Activated CD8-positive, alpha-beta memory T cell treated with anti-CD3 and anti-CD28 coated beads for 24 hours (primary cell): Measurements from ENCODE around the gene ODC1.
A peak's percentile ranks its signal among the peaks of the same experiment; 100 is the strongest.
"Not testable (repeated sequence)": the region's sequence is repeated elsewhere in the genome, so short reads cannot be mapped to it uniquely, and the experiment has no call there.

Experiments
- DNase-seq: peaks from one replicate; pipeline ENCODE4 v3.0.0-alpha.2; 2020

ODC1 gene

DNA sequence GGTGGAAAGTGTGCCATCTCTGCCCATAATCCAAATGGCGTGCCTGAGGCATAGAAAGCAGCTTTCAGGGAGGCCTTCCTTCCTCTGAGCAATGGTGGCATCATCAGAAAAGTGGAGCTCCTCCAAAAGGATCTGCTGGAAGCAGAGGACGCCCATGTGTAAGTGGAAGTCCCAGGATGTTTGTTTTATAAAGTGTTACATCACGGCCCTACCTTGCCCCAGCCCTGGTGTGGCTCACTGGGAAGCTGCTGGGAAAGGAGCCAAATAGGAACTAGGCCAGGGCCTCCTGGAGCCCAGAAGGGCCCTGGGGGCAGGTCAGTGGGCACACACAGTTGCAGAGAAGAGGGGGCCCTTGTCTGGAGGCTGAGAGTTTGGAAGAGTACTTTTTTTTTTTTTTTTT lies 4.2 kb upstream of the ODC1 start:
- DNase-seq: no peak

GRCh38 chr2:10451819-10452218 lies 3.7 kb upstream of the ODC1 start:
- DNase-seq: no peak

DNA sequence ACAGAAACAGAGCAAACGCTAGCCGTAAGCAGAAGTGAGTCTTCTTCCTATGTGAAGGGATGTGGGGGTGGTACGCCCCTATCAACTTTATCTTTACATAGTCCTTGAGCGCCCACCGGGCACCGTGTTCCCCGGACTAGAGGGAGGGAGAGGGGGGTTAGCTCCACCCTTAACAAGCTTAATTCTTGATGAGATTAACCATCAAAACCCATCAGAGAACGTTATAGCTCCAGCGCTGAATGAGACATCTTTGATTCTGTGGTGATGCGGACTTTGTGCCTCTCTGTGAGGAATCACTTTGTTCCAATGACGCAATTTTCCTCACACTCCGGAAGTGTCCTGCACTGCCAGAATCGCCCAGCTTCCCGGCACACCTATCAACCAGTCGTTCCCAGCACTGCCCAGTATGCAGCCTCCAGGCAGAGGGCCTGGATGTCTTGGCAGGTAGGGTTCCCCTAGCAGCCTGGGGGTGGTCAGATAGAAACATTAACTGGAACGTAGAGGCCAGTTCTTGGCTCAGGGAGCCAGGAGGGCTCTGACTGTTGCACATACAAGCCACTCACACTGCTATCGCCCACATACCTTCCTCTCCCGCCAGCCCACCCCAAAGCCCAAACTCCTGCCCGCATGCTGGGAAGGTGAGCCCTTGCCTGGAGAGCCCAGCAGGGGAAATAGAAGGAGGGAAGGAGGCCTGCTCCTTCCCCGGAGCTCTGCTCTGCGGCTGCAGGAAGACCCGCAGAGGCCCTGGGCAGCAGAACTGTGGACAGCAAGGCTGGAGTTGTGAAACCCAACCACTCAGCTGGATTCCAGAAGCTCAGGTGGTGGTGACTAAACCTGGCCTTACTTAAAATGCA lies 1.9 kb upstream of the ODC1 start:
- DNase-seq: no peak

DNA sequence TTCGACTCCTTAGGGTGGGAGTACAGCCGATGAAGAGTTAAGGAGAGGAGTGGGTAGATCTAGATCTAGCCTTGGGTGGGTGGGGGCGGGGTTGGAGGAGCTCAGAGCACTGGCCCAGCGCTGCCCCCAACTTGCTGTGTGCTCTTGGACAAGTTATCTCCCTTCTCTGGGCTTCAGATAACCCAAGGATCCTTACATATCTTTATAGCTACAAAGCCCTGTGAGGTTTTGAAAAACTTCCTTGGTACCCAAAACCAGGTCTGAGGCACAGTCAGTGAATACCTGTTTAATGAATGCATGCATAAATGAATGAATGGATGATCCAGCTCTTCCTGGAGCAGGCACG lies 1.3 kb upstream of the ODC1 start:
- no peak for DNase-seq

DNA sequence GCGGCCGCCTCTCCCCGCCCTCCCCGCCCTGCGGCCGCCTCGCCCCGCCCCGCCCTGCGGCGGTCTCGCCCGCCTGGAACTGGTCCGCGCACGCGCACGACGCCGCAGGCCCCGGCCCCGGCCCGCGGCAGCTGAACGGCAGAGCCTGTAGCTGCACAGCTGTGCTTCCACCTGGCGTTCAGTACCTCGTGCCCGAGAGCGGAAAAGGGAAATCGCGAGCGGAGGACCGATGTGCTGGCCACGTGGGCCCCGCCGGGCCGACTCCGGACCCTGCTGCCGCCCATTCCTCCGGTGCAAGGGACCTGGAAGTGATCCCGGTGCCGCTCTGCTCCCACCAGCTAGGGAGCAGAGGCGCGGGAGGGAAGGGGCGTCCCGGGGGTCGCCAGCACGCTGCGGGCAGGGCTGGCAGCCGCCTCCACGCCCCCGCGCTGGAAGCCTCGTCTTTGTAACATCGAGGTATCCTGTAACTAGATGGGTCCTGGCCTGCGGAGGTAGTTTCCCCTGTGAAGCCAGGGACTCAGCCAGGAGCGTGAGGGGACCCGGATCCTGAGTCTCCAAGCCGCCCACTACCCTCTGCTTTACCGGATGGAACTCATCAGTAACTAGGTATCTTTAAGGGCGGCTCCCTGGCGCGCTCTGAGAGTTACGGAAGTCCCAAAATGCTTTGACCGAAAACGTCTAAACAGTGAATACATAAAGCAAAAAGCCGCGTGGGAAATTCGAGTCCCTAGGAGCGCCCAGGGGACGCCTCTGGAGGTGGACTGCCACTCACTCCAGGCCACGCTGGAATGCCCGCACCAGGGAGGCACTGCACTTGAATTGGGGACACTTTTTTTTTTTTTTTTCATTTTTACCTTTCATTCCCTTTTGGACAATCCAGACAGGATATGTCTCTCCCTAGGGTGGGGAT lies 704 bp upstream of the ODC1 start:
- peak; percentile 95 for DNase-seq

GRCh38 chr2:10447300-10447894 lies 730 bp downstream of the ODC1 start:
- no peak for DNase-seq

DNA sequence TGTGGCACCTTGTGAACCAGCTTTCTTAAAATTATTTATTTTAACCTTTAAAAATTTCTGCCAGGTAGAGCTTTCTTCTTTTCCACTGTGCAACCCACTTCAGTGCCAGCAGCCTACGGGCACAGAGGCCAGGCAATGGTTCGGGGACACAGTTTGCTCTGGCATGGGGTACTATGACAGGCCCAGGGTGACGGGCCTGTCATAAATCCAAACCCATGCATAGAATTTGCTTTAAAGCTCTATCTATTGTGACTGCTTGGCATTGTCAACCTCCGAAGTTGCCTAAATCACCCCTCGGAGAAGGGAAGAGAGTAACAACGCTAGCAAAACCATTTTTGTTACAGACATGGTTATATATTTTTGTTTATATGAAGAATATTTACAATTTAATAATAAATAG lies 1.5 kb downstream of the ODC1 start:
- DNase-seq: no peak

DNA sequence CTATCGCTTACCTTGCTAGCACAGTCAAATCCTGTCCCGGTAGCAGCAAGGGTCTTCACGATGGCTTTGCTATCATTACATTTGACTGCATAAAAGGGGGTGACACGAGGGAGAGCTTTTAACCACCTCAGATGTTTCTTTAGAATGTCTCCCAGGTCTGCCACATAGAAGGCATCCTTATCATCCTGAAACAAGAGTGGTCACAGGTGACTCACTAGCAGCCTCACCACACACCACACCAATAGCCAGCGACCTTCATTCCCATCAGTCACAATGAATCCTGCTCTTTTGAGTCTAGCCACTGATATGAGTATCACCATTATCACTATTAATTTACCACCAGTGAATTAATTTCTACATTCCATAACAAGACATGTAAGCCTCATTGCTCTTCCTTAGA lies 3.7 kb downstream of the ODC1 start:
- DNase-seq: peak; percentile 66

GRCh38 chr2:10442469-10443126 lies 5.5 kb downstream of the ODC1 start:
- not testable (repeated sequence) for DNase-seq

- DNase-seq: no peak
These were observed 6.2 kb downstream of the ODC1 start for GRCh38 chr2:10441948-10442347.

DNA sequence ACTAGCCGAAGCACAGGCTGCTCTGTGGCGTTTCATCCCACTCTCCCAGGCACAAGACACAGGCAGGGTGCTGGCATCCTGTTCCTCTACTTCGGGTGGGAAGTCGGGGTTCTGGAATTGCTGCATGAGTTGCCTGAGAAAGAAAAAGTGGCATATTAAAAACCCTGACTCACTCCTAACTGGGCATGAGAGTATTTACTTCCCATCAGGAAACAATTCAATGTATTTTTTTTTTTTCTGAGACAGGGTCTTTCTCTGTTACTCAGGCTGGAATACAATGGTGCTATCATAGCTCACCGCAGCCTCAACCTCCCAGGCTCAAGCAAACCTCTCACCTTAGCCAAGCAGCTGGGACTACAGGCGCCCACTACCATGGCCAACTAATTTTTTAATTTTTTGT lies 7.4 kb downstream of the ODC1 start:
- no peak for DNase-seq

DNA sequence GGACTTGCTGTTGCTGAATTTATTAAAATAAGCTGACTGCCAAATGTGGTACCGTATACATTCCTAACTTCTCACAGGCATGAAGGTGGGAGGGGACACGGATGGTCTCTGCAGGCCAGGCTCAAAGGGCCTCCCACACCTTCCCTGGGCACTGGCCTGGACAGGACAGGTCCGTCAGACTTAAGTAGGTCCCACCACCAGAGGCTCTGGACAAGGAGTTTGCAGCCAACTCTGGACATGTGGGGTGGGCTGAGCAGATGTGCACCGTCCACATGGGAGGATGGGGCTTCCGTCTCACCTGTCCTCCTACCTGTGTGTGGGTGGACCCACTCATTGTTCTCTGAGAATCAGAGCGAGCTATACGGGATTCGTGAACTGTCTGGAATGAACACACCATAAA lies 8.2 kb downstream of the ODC1 start:
- no peak for DNase-seq

DNA sequence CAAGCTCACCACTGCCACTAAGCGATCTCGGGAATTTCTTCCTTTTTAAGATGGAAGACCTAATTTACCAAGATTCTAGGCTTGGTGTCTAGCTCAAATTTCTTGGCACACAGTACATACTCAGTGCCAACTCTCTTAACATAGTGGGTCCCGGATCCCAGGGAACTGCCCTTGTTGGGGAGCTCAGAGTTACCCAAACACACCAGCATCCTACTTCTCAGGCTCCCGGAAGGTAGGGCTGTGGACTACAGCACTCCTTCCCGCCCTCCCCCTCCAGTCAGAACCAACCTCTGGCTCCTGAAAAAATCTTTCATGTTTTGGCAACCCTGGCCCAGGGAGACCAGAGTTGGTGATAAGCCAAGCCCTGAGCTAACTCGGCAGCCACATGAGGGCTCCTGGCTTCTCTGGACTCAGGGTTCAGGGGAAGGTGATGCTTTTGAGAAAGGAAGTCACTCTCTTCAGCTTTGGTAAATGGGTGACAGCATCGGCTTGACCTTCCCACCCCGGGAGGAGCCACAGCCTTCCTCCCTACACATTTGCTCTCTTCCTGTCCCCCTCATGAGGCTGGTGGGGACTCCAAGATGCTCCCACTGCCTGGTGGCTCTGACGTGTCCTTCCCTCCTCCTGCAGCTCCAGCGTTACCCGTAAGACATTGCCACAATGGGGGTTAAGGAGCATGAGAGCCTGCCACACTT lies 8.8 kb downstream of the ODC1 start:
- DNase-seq: no peak

DNA sequence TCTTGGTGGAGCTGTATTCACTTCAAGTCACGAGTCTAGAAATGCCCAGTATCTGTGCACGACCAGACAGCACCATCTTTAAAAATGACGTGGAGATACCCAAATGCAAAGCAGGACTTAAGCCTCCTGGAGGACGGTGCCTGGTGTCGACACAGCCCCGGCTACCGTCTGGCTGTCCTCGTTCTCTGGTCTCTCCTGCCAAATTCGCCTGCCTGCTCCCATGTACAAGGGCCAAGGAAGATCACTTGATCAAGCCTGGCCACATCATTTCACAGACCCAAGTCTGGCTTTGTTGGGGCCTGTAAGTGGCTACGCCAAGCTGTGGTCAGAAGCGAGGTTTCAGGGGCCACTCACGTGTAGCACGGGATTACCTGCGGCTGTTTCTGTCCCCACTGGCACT lies 9.4 kb downstream of the ODC1 start:
- DNase-seq: no peak

GRCh38 chr2:10437806-10438205 lies 10.3 kb downstream of the ODC1 start:
- no peak for DNase-seq

- no peak for DNase-seq
These were observed 11.5 kb downstream of the ODC1 start for GRCh38 chr2:10436583-10437110.

GRCh38 chr2:10435820-10436204 lies 12.3 kb downstream of the ODC1 start:
- DNase-seq: no peak

- peak; percentile 91 for DNase-seq
These were observed 13.0 kb downstream of the ODC1 start for GRCh38 chr2:10434886-10435819.

GRCh38 chr2:10433947-10434885 lies 13.9 kb downstream of the ODC1 start:
- no peak for DNase-seq
